DMS53 treated with DMSO at 0.1 percent for 48 hours (cell line): ENCODE data around the gene ZNF827.

Source experiments
- DNase-seq: peaks from one replicate; lab custom pipeline; 2025; ENCODE audit not compliant: unreplicated experiment; lab: John Stamatoyannopoulos, UW

The ZNF827 gene

GRCh38 chr4:145868637-145869409, 69.8 kb downstream of the ZNF827 start:
- no peak for DNase-seq

- DNase-seq: no peak
Measured at GRCh38 chr4:145867406-145867805, 71.2 kb downstream of the ZNF827 start.

- no peak for DNase-seq
Measured at GRCh38 chr4:145866991-145867390, 71.6 kb downstream of the ZNF827 start.

GRCh38 chr4:145865274-145865941, 73.2 kb downstream of the ZNF827 start:
- no peak for DNase-seq

GRCh38 chr4:145863191-145863590, 75.4 kb downstream of the ZNF827 start:
- no peak for DNase-seq

- DNase-seq: no peak
Measured at GRCh38 chr4:145861336-145862318, 77.0 kb downstream of the ZNF827 start.

- DNase-seq: no peak
Measured at GRCh38 chr4:145860897-145861296, 77.7 kb downstream of the ZNF827 start.

- DNase-seq: no peak
Measured at GRCh38 chr4:145860446-145860845, 78.2 kb downstream of the ZNF827 start.

- no peak for DNase-seq
Measured at GRCh38 chr4:145859926-145860325, 78.7 kb downstream of the ZNF827 start.

- no peak for DNase-seq
Measured at GRCh38 chr4:145859426-145859825, 79.2 kb downstream of the ZNF827 start.

GRCh38 chr4:145852256-145852839, 86.3 kb downstream of the ZNF827 start:
- no peak for DNase-seq

GRCh38 chr4:145851511-145852201, 87.0 kb downstream of the ZNF827 start:
- no peak for DNase-seq

- DNase-seq: no peak
Measured at GRCh38 chr4:145847764-145848163, 90.9 kb downstream of the ZNF827 start.

GRCh38 chr4:145845118-145845517, 93.5 kb downstream of the ZNF827 start:
- no peak for DNase-seq

- DNase-seq: no peak
Measured at GRCh38 chr4:145843639-145844038, 95.0 kb downstream of the ZNF827 start.

GRCh38 chr4:145843148-145843547, 95.5 kb downstream of the ZNF827 start:
- DNase-seq: no peak

- DNase-seq: no peak
Measured at GRCh38 chr4:145842224-145842887, 96.3 kb downstream of the ZNF827 start.

GRCh38 chr4:145840801-145841200, 97.8 kb downstream of the ZNF827 start:
- no peak for DNase-seq

- peak; percentile 53 for DNase-seq
Measured at GRCh38 chr4:145840162-145840768, 98.4 kb downstream of the ZNF827 start.
